ENCODE data around the gene ZC3H11A.
A peak's percentile ranks its signal among the peaks of the same experiment; 100 is the strongest.
"Not testable (repeated sequence)": the region's sequence is repeated elsewhere in the genome, so short reads cannot be mapped to it uniquely, and the experiment has no call there.

The ZC3H11A gene

DNA sequence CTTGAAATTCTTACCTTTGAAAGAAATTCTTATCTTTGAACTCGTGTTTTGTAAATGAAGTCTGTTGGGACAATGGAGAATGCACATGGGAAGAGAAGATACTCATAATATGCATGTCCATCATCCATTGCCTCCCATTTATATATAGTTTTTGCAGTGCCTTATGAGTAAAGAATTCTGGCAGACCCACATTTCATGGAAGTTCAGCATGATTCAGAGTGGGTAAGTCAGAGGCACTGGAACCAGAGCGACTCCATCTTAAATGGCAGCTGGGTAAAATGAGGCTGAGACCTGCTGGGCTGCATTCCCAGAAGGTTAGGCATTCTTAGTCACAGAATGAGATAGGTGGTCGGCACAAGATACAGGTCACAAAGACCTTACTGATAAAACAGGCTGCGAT is 16.6 kb upstream of the ZC3H11A start:
- no peak overlapping the region for H3K4me3 ChIP-seq (ENCODE audit: low read depth, low read length)
- TF ChIP-seq, protein P1, sequence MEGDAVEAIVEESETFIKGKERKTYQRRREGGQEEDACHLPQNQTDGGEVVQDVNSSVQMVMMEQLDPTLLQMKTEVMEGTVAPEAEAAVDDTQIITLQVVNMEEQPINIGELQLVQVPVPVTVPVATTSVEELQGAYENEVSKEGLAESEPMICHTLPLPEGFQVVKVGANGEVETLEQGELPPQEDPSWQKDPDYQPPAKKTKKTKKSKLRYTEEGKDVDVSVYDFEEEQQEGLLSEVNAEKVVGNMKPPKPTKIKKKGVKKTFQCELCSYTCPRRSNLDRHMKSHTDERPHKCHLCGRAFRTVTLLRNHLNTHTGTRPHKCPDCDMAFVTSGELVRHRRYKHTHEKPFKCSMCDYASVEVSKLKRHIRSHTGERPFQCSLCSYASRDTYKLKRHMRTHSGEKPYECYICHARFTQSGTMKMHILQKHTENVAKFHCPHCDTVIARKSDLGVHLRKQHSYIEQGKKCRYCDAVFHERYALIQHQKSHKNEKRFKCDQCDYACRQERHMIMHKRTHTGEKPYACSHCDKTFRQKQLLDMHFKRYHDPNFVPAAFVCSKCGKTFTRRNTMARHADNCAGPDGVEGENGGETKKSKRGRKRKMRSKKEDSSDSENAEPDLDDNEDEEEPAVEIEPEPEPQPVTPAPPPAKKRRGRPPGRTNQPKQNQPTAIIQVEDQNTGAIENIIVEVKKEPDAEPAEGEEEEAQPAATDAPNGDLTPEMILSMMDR (IDR thresholded peaks at IDR 0.05; ENCODE audit: low read depth, low read length, missing control alignments) = no peak
- no peak for DNase-seq (ENCODE audit: low read depth)
- in situ Hi-C loops (cut with HindIII; ENCODE audit: low sequenced_read_pairs) = no loop called here

DNA sequence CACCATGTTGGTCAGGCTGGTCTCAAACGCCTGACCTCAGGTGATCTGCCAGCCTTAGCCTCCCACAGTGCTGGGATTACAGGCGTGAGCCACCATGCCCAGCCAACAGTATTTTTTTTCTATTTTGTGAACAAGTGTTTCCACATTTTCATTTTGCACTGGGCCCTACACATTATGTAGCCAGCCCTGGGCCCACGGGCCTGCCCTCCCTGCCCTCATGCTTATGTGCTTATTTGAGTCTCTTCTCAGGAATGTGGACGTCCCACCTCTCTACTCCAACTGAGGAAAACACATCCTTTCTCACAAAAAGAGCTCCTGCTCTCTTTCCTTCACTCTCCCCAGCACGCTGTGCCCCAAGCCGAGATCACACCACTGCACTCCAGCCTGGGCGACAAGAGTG is 13.5 kb upstream of the ZC3H11A start:
- no peak for DNase-seq (ENCODE audit: low read depth)
- TF ChIP-seq, protein P1 (IDR thresholded peaks at IDR 0.05; ENCODE audit: low read depth, low read length, missing control alignments) = no peak
- in situ Hi-C loops (cut with HindIII; ENCODE audit: low sequenced_read_pairs) = no loop called here
- no peak overlapping the region for H3K4me3 ChIP-seq (ENCODE audit: low read depth, low read length)

DNA sequence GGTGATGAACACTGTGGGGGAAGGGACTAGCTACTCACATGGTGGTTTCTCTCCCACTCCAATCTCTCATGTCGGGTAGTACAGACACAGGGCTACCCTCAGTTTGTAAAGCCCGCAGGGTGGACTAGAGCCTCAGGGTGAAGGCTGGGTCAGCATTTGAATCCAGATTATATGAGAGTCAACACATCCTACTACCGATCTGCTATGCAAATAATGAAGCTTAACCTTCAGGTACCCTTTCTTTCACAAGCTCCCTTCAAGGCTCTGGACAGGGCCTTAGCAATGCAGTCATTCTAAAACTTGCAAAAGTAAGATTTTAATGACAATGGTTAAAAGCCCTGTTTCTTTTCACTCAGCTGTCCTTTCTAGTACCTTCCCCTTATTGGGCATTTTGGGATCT is 5.5 kb upstream of the ZC3H11A start:
- no peak overlapping the region for H3K4me3 ChIP-seq (ENCODE audit: low read depth, low read length)
- DNase-seq (ENCODE audit: low read depth) = no peak
- in situ Hi-C loops (cut with HindIII; ENCODE audit: low sequenced_read_pairs) = loop anchor here (5.0 kb wide), 1 partner anchor 43 kb away; no protein-coding TSS in a partner anchor
- TF ChIP-seq, protein P1 (IDR thresholded peaks at IDR 0.05; ENCODE audit: low read depth, low read length, missing control alignments) = no peak

DNA sequence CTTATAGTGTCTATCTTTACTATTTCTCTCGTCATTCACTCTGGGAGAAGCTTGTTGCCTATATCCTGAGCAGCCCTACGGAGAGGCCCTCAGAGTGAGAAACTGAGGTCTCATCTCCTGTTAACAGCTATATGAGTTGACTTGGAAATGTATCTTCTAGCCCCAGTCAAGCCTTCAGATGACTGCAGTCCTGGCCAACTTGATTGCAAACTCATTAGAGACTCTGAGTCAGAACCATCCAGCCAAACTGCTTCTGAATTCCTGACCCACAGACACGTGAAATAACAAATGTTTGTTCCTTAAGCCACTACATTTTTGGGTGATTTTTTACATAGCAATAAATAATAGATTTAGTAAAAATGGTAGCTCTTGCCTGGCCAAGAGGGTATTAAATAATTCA is 3.9 kb upstream of the ZC3H11A start:
- H3K4me3 ChIP-seq (ENCODE audit: low read depth, low read length) = no peak overlapping the region
- no peak for DNase-seq (ENCODE audit: low read depth)
- in situ Hi-C loops (cut with HindIII; ENCODE audit: low sequenced_read_pairs) = loop anchor here (5.0 kb wide), 1 partner anchor 44 kb away; no protein-coding TSS in a partner anchor
- TF ChIP-seq, protein P1 (IDR thresholded peaks at IDR 0.05; ENCODE audit: low read depth, low read length, missing control alignments) = no peak

DNA sequence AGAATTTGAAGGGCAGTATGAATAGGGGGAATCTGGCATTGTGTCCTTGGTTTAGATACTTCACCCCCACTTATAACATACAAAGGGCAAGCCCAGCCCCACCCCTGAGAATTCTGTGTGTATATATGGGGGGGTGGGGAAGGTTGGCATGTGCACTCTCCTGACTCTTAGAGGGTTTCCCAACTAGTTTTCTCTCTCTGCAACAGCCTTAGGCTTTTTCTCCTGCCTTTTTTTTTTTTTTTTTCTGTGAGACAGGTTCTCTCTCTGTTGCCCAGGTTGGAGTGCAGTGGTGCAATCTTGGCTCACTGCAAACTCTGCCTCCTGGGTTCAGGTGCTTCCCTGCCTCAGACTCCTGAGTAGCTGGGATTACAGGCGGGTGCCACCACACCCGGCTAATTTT is 2.9 kb upstream of the ZC3H11A start:
- TF ChIP-seq, protein P1 (IDR thresholded peaks at IDR 0.05; ENCODE audit: low read depth, low read length, missing control alignments) = no peak

DNA sequence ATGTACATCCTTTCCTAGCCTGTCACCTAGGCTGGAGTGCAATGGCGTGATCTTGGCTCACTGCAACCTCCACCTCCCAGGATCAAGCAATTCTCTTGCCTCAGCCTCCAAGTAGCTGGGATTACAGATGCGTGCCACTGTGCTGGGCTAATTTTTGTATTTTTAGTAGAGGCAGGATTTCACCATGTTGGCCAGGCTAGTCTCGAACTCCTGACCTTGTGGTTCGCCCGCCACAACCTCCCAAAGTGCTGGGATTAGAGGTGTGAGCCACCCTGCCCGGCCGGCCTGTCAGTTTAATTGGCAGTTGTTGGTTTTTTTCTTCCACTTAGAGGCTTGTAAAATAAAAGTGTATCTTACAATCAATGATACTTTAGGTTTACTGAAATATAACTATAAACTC is 1.9 kb upstream of the ZC3H11A start:
- not testable (repeated sequence) for DNase-seq (ENCODE audit: low read depth); H3K4me3 ChIP-seq (ENCODE audit: low read depth, low read length)
- in situ Hi-C loops (cut with HindIII; ENCODE audit: low sequenced_read_pairs) = loop anchor here (5.0 kb wide), 1 partner anchor 46 kb away; no protein-coding TSS in a partner anchor

More for the DNA sequence above, 2.9 kb upstream of the ZC3H11A start:
- in situ Hi-C loops (cut with HindIII; ENCODE audit: low sequenced_read_pairs) = loop anchor here (5.0 kb wide), 1 partner anchor 45 kb away; no protein-coding TSS in a partner anchor
- no peak for DNase-seq (ENCODE audit: low read depth)
- no peak overlapping the region for H3K4me3 ChIP-seq (ENCODE audit: low read depth, low read length)

DNA sequence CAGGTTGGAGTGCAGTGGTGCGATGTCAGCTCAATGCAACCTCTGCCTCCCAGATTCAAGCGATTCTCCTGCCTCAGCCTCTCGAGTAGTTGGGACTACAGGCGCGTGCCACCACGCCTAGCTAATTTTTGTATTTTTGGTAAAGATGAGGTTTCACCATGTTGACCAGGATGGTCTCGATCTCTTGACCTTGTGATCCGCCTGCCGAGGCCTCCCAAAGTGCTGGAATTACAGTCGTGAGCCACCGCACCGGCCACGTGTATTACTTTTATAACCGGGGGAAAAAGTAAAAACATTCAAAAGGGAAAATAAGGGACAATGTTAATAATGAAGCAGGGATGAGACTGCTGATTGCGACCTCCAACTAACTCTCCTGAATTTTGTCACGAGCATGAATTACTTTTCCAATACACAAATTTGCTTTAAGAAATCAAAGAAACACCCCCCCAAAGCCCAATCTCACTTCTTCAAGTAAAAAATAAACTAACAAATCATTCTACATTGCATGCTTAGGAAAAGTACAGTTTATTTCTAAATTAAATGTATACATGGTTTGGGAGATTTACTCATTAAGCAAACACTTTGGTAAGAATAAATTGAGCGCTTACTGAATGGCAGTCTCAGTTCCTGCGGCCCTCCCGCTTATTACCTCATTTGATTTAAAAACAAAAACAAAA is 521 bp upstream of the ZC3H11A start:
- no peak for DNase-seq (ENCODE audit: low read depth)
- in situ Hi-C loops (cut with HindIII; ENCODE audit: low sequenced_read_pairs) = loop anchor here (5.0 kb wide), 2 partner anchors 48 to 68 kb away; no protein-coding TSS in a partner anchor
- peak overlapping the region; percentile 58 for H3K4me3 ChIP-seq (ENCODE audit: low read depth, low read length)
- TF ChIP-seq, protein P1 (IDR thresholded peaks at IDR 0.05; ENCODE audit: low read depth, low read length, missing control alignments) = no peak
